Measurements from ENCODE around the gene IMPDH2.

IMPDH2 gene

GRCh38 chr3:49028673-49029562 lies at the start of gene IMPDH2:
Gene IMPDH2, minus strand, starts transcription at chr3:49029398. Its CDS starts 48 bp downstream, at chr3:49029350.
- DNase-seq: peak; percentile 84

- DNase-seq: no peak
These were observed 47.4 kb upstream of the IMPDH2 start for GRCh38 chr3:49076646-49077045.

- no peak for DNase-seq
These were observed 46.9 kb upstream of the IMPDH2 start for GRCh38 chr3:49076116-49076515.

- DNase-seq: no peak
These were observed 28.8 kb upstream of the IMPDH2 start for GRCh38 chr3:49058011-49058410.

GRCh38 chr3:49057268-49057667 lies 28.1 kb upstream of the IMPDH2 start:
- no peak for DNase-seq

- no peak for DNase-seq
These were observed 25.2 kb upstream of the IMPDH2 start for GRCh38 chr3:49054344-49054862.

- DNase-seq: no peak
These were observed 24.3 kb upstream of the IMPDH2 start for GRCh38 chr3:49053543-49053942.

GRCh38 chr3:49035281-49035680 lies 6.1 kb upstream of the IMPDH2 start:
- DNase-seq: no peak

- no peak for DNase-seq
These were observed 5.5 kb upstream of the IMPDH2 start for GRCh38 chr3:49034650-49035049.

GRCh38 chr3:49032646-49033304 lies 3.6 kb upstream of the IMPDH2 start:
- DNase-seq: no peak

- no peak for DNase-seq
These were observed 1.1 kb upstream of the IMPDH2 start for GRCh38 chr3:49030321-49030720.

GRCh38 chr3:49029563-49029884 lies 326 bp upstream of the IMPDH2 start:
- DNase-seq: no peak

- DNase-seq: no peak
These were observed 913 bp downstream of the IMPDH2 start for GRCh38 chr3:49028298-49028672.

GRCh38 chr3:49027634-49028033 lies 1.6 kb downstream of the IMPDH2 start:
- DNase-seq: no peak

- no peak for DNase-seq
These were observed 2.7 kb downstream of the IMPDH2 start for GRCh38 chr3:49026536-49026935.

GRCh38 chr3:49025793-49026520 lies 3.2 kb downstream of the IMPDH2 start:
- DNase-seq: no peak

GRCh38 chr3:49025005-49025792 lies 4.0 kb downstream of the IMPDH2 start:
- no peak for DNase-seq

GRCh38 chr3:49024449-49024848 lies 4.7 kb downstream of the IMPDH2 start:
- no peak for DNase-seq

- DNase-seq: no peak
These were observed 5.4 kb downstream of the IMPDH2 start for GRCh38 chr3:49023775-49024174.

GRCh38 chr3:49022688-49023171 lies 6.5 kb downstream of the IMPDH2 start:
- DNase-seq: peak; percentile 26

- DNase-seq: peak; percentile 97
These were observed 7.1 kb downstream of the IMPDH2 start, which contains the start of gene NDUFAF3 for GRCh38 chr3:49021813-49022687. Gene NDUFAF3, plus strand, starts transcription at chr3:49022121. Its CDS starts 24 bp downstream, at chr3:49022145.

Measured in NCI-H146 (cell line).